Pancreas (tissue), 10 donors: ENCODE results near the gene ESRRG. TPM values are rescaled to one million over a fixed set of nuclear protein-coding genes. Genes with fewer than 3 reads are reported as not detected.

Source experiments
- ATAC-seq, 4 donors: fragments of 200-7000 bp; cut with Tn5 transposase; one replicate each; pipeline versions ENCODE4 v1.8.0 to v1.9.1; 2020; ENCODE audit warnings: mild to moderate bottlenecking in 4 of 4, moderate library complexity in 4 of 4
- DNase-seq, 6 donors: peaks; one replicate each; pipeline ENCODE4 v3.0.0-alpha.2; 2020
- FAIRE-seq: peaks from 2 replicates; lab custom pipeline; 2012; peaks lifted over from hg19 to GRCh38; lab: Jason Lieb, UNC
- H3K27ac ChIP-seq, 4 donors: fragments of 200-600 bp; sonication (generic); 1 replicate in 3 of 4; 2 replicates in 1 of 4; pipeline versions ENCODE4 v1.5.0 to v1.8.0; 2020
- H3K27me3 ChIP-seq, 4 donors: fragments of 200-600 bp; one replicate each; pipeline ENCODE4 v1.8.0; 2021
- H3K36me3 ChIP-seq, 3 donors: fragments of 200-600 bp; sonication (generic) in 1 of 3; one replicate each; pipeline versions ENCODE4 v1.5.0 to v1.8.0; 2020 to 2021
- H3K4me1 ChIP-seq, 3 donors: fragments of 200-600 bp; one replicate each; pipeline ENCODE4 v1.8.0; 2021
- H3K4me3 ChIP-seq, 4 donors: fragments of 200-600 bp; sonication (generic) in 2 of 4; one replicate each; pipeline versions ENCODE4 v1.5.0 to v1.8.0; 2020 to 2021
- H3K9me3 ChIP-seq, 4 donors: fragments of 200-600 bp; one replicate each; pipeline ENCODE4 v1.8.0; 2021
- WGBS, 2 donors: extraction: QIAGEN DNeasy Blood & Tissue Kit; methylation state at CpG; one replicate each; pipeline ENCODE4 v1.1.7; 2013; 5-methylcytosine and 5-hydroxymethylcytosine counted together
- intact Hi-C, 3 donors: fragments of 100-400 bp; cut with DNase I; formaldehyde crosslinking; loops; one replicate each; pipeline versions ENCODE4 v1.11.1 to v1.14.2; 2022
- polyA plus RNA-seq, 2 donors: library from polyadenylated mRNA; stranded (reverse); fragments of 200-250 nt; gene quantifications; one replicate each; pipeline ENCODE4 v1.2.3, GENCODE V29; 2013
- total RNA-seq, 6 donors: library from RNA; stranded (reverse); fragmentation: NEBNext Ultra II Directional in 4 of 6; extraction: Animal tissue kit (Norgen Biotek cat#: 25700) in 4 of 6; gene quantifications; one replicate each; pipeline versions ENCODE4 v1.2.1 to v1.2.4, GENCODE V29; 2021 to 2023
- TF ChIP-seq, protein P1 (sequence below), 4 donors: fragments of 200-600 bp; sonication (generic) in 3 of 4; IDR thresholded peaks; one replicate each; pipeline versions ENCODE4 v1.5.0 to v1.8.0; 2021; ENCODE audit warnings: antibody characterized with exemption in 4 of 4
- donor health status: healthy with polysubstance abuse.
- donor health status: DM: no; HTN: no; CAD: no; lungs with moderate emphysema.
- donor health status: DM: no; HTN: no; CAD: no.
- donor health status: control.
- donor health status: control.
- donor health status: Bipolar disorder and iron deficiency.
- donor health status: DM: yes; HTN: yes; CAD: no.
- donor health status: DM: no; HTN: no; CAD: no.
- donor health status: DM: no; HTN: no; CAD: no.
- donor health status: DM: yes; HTN: yes; CAD: no.

ESRRG gene
- total and polyA plus RNA-seq, 8 donors = 3.5 to 14.9 (median 10.4) TPM

- FAIRE-seq (no peak), ATAC-seq (no peak), DNase-seq (no peak)
- no peak overlapping the region for H3K4me3 ChIP-seq
- WGBS, 2 donors = 83 to 89% methylated on average over 7 of the region's 7 CpGs
- H3K4me1 ChIP-seq = no peaks in the 10 kb centered on the region
- TF ChIP-seq, protein P1, sequence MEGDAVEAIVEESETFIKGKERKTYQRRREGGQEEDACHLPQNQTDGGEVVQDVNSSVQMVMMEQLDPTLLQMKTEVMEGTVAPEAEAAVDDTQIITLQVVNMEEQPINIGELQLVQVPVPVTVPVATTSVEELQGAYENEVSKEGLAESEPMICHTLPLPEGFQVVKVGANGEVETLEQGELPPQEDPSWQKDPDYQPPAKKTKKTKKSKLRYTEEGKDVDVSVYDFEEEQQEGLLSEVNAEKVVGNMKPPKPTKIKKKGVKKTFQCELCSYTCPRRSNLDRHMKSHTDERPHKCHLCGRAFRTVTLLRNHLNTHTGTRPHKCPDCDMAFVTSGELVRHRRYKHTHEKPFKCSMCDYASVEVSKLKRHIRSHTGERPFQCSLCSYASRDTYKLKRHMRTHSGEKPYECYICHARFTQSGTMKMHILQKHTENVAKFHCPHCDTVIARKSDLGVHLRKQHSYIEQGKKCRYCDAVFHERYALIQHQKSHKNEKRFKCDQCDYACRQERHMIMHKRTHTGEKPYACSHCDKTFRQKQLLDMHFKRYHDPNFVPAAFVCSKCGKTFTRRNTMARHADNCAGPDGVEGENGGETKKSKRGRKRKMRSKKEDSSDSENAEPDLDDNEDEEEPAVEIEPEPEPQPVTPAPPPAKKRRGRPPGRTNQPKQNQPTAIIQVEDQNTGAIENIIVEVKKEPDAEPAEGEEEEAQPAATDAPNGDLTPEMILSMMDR (IDR thresholded peaks at IDR 0.05) = no peak
- no peaks in the 10 kb centered on the region for H3K36me3 ChIP-seq
- no peaks in the 10 kb centered on the region for H3K9me3 ChIP-seq
- no peak overlapping the region for H3K27ac ChIP-seq
- H3K27me3 ChIP-seq = no peaks in the 10 kb centered on the region
- intact Hi-C loops = no loop called here
These were observed 40.5 kb downstream of the ESRRG start for GRCh38 chr1:216682752-216683151.

DNA sequence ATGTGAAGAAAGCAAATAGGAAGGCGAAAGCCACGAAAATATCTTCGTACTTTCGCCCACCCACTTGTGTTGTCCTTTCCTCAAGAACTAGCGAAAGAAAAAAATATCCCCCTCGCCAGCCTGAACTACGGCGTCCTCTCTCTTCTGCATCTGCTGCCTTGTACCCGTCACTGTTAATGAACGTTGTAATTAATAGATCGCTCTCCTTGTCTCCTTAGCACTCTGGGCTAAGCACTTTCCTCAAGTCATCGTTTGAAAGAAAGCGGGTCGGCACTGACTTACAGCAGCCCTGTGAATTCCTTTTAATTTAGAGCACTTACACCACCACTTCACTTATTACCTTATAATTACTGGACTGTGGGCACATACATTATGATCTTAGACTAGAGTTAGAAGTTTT lies 44.1 kb downstream of the ESRRG start:
- H3K27me3 ChIP-seq = no peaks in the 10 kb centered on the region
- WGBS, 2 donors = 85% methylated on average over 14 of the region's 14 CpGs
- TF ChIP-seq, protein P1 (IDR thresholded peaks at IDR 0.05) = no peak
- no peak overlapping the region for H3K27ac ChIP-seq
- intact Hi-C loops = no loop called here
- H3K36me3 ChIP-seq = no peaks in the 10 kb centered on the region
- no peak for DNase-seq
- H3K4me3 ChIP-seq = no peak overlapping the region
- H3K9me3 ChIP-seq = no peaks in the 10 kb centered on the region
- H3K4me1 ChIP-seq = no peaks in the 10 kb centered on the region
- ATAC-seq = no peak
- FAIRE-seq = no peak

- no peak for ATAC-seq
- TF ChIP-seq, protein P1 (IDR thresholded peaks at IDR 0.05) = no peak
- no peak for FAIRE-seq
- no peak overlapping the region for H3K27ac ChIP-seq
- no peaks in the 10 kb centered on the region for H3K4me1 ChIP-seq
- 94% methylated on average over 6 of the region's 6 CpGs for WGBS, 2 donors
- H3K36me3 ChIP-seq = no peaks in the 10 kb centered on the region
- H3K4me3 ChIP-seq = no peak overlapping the region
- no peaks in the 10 kb centered on the region for H3K9me3 ChIP-seq
- no peaks in the 10 kb centered on the region for H3K27me3 ChIP-seq
- DNase-seq = no peak
- intact Hi-C loops = no loop called here
These were observed 52.9 kb downstream of the ESRRG start for GRCh38 chr1:216670118-216670883.

DNA sequence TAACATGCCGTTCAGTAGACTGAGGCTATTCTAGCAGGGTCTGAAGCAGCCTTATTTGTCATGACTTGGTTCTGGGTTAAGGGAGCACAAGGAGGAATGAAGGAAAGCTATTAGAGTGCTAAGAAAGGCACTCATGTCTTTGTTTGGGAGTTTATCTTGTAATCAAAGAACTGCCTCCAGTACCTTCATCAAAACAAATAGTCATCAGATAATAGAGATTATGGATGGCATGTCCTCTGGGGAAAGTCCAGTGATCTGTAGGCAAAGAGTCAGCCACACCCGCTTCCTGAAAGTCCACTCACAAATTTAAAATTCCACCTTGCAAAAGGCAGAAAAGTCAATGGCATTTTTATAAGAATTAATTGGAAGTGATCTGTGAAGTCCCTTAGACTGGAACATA lies 56.8 kb downstream of the ESRRG start:
- Histone ChIP-seq H3K27me3 (no peaks in the 10 kb centered on the region), H3K4me3 (no peak overlapping the region), H3K36me3 (no peaks in the 10 kb centered on the region), H3K9me3 (no peaks in the 10 kb centered on the region), H3K27ac (no peak overlapping the region), H3K4me1 (no peaks in the 10 kb centered on the region)
- TF ChIP-seq, protein P1 (IDR thresholded peaks at IDR 0.05) = no peak
- FAIRE-seq (no peak), DNase-seq (no peak), ATAC-seq (no peak)
- intact Hi-C loops = no loop called here
- 86 to 90% methylated on average over 2 of the region's 2 CpGs for WGBS, 2 donors

DNA sequence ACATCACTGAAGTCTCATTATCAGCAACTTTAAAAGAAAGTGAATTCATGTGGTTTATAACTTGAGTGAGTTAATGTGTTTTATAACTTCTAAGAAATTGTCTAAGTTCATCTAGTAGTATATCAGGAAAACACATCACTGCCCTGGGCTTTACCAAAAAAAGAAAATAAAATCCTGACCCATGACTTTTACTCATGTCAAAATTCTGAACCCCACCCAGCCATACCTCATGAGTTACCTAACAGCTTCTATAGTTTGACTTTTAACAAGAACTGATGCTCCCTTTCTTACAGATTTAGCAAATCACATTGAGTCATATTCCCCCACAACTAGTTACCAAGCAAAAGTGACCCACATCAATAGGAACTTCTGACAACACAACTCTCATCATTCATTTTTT lies 57.4 kb downstream of the ESRRG start:
- DNase-seq (no peak), ATAC-seq (no peak), FAIRE-seq (no peak)
- Histone ChIP-seq H3K9me3 (no peaks in the 10 kb centered on the region), H3K4me1 (no peaks in the 10 kb centered on the region), H3K27ac (no peak overlapping the region), H3K27me3 (no peaks in the 10 kb centered on the region), H3K36me3 (no peaks in the 10 kb centered on the region), H3K4me3 (no peak overlapping the region)
- intact Hi-C loops = no loop called here
- TF ChIP-seq, protein P1 (IDR thresholded peaks at IDR 0.05) = no peak
